NCI-H2196 (cell line): ENCODE results near the gene LRRC1.

Experiments used
- DNase-seq: peaks from one replicate; lab custom pipeline; 2025; ENCODE audit not compliant: unreplicated experiment; lab: John Stamatoyannopoulos, UW

LRRC1 gene

DNA sequence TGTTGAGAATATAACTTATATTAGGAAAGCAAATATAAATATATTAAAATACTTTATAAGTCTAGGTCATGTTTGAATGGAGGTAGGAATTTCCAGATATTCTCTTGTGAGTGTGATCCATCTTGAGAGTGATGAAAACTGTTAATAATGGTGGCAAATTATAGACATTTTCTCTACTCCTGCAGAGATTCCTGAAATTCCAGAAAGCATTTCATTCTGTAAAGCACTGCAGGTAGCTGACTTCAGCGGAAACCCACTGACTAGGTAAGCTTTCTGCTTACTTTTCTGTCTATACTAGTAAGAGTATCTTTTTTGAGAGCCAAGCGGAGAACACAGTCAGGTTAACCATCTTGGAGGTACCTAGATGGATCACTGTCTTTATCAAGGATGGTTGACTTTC lies 84.0 kb downstream of the LRRC1 start:
- DNase-seq, result no peak

DNA sequence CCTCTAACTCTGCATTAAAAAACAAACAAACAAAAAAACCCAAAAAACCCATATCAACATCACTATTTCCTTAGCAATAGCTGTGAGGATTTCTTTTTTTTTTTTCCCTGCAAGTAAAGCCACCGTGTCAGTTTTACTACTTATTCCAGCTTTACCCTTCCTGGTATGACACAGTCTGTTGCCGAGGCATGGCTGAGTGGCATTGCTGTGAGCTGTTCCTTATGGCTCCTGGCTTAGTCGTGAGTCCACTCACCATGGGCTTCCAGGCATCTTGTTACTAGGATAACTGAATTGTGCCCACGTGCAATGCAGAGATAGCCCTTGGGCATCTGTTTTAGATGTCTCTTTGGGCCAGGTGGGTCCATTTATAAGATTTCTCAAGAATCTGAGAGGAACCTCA lies 84.8 kb downstream of the LRRC1 start:
- DNase-seq, result no peak

DNA sequence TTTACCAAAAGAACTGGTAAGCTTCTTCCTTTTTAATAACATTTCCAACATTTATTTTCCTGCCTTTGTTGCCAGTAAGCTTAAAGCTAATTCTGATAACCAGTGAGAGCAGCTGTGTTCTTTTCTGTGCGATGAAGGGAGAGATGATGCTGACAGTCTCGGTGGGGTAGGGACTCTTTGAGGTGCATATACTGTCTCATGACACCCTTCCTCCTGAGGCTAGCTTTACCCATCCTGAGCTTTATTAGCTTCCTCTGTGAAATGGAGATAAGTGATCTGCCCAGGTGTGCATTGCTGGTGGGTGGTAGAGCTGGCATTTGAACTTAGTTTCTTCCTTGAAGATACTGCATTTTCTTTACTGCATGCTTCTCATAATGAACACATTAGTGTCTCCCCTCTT lies 92.5 kb downstream of the LRRC1 start:
- no peak for DNase-seq

DNA sequence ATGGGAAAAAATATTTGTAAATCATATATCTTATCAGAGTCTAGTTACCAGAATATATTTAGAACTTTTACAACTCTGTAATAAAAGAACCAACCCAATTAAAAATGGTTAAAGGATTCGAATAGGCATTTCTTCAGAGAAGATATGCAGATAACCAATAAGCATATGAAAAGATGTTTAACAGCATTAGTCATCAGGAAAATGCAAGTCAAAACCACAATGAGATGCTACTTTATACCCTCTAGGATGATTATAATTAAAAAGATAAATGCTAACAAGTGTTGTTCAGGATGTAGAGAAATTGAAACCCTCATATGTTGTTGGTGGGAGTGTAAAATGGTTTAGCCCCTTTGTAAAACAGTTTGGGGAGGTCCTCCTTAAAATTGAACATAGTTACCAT lies 94.1 kb downstream of the LRRC1 start:
- DNase-seq, result no peak

DNA sequence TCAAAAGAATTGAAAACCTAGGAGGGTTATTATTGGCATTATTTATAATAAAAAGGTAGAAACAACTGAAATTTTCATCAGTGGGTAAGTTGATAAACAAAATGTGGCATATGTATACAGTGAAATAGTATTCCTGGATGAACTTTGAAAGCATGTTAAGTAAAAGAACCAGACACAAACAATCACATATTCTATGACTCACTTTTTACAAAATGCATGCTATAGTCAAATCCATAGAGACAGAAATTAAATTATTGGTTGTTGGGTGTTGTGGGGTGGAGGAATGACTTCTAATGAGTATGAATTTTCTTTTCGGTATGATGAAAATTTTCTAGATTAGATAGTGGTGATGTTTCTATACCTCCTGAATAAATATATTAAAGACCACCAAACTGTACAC lies 94.6 kb downstream of the LRRC1 start:
- no peak for DNase-seq

DNA sequence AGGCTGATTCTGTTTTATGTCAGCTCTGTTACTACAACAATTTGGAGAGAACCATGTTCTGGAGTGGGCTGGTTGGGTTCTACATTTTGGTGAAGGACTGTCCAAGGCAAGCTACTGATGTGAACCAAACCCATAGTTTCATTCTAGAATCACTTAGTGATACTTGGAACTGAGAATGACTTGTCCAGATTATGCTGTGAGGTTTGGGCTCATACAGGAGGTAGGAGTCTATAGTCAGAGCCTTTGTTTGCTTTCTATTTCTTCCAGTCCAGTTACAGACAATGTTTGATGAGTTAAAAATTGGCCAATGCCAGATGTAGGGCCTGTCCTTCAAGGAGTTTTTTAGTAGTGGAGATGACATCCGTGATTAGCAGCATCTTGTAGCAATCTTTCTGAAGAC lies 97.9 kb downstream of the LRRC1 start:
- DNase-seq, result no peak

DNA sequence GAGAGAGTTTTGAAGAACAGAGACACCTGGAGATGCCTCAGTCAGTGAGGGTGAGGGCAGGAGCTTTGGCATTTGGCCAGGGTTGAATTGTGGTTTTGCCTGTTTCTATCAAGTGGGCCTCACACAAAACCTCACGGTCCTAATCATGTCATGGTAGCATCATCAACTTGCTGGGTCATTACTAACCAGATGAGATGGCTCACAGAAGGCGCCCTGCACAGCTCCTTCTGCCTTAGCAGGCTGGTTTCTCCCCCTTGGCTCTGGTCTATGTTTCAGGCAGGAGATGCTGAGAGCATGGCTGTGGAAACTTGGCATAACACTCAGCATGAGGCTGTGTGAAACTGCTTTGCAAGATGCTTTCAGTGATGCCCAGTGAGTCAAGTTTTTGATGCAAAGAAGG lies 99.3 kb downstream of the LRRC1 start:
- DNase-seq, result peak; percentile 49

DNA sequence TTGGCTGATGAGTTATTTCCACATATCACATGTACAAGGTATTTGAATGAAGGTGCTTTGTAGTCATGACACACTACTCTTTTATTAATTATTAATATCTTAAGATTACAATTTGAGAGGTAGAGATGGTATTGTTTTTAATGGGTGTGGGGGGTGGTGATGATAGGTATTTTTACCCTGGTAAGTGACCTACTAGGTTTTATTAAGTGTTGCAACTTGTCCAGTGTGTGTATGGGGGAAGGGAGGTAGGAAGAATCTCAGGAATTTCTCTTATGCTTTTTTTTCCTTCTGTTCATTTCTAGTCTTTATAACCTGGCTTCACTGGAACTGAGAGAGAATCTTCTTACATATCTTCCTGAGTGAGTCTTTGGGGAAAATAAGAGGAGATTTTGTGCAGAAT lies 101.4 kb downstream of the LRRC1 start:
- no peak for DNase-seq

DNA sequence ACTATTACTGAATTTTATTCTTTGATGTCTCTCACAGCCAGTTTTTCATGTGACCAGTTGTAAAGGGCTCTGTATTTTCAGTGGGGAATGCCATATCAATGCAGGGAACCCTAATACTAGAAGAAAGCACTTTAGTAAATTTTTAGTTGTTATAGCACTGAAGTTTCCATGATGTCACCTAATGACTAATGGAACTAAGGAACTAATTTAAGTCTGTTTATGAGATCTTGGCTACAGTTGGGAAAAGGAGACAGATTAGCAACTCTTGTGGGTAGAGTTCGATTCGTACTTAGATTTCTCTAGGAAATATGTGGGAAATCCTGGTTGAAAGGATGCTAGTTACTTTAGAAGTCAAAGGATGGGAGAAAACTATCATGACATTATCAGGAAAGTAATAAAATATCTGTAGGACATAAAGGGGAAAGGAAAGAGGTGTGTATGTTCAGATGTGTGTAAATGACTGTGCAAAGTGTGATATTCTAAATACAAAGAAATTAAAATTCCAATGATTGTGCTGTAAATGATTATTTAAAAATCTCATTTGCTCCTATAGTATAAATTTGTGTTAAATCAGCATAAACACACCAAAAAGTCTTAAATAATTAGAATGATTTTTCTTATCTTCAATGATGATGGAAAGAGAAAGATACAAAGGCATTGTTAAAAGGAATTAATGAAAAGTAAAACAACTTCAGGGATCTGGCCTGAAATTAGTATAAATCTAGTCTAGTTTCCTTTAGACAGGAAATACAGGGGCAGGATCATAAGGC lies 103.4 kb downstream of the LRRC1 start:
- no peak for DNase-seq

DNA sequence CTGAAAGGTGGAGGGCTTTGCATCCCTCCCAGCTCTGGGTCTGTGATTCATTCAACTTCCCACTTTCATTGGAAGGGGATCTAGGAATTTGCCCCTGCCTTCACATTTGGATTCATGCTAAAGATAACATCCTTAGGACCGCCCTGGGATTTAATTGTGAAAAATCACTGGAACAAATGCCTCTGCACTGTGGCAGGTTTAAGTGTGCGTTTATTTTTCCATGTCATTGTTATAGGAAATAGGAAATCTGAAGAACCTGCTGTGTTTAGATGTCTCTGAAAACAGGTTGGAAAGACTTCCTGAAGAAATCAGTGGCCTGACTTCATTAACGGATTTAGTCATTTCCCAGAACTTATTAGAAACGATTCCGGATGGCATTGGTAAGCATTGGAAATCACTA lies 104.7 kb downstream of the LRRC1 start:
- DNase-seq, result no peak

DNA sequence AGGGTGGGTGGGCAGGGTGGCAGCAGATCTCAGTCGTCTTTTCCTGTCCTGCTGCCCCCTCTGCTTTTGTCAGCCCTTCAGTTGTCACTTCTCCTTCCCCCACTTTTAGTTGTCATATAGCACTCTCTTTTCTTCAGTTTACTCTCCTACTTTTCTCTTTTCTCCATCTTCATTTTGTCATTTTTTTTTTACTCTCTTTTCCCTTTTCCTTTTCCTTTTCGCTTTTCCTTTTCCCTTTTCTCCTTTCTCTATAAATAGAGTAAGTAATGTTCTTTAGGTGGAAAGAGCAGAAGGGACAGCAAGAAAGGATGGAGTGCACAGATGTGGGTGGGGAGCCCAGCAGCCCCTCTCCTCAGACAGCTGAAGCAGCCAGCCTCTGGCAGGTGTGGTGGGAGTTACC lies 108.6 kb downstream of the LRRC1 start:
- no peak for DNase-seq

DNA sequence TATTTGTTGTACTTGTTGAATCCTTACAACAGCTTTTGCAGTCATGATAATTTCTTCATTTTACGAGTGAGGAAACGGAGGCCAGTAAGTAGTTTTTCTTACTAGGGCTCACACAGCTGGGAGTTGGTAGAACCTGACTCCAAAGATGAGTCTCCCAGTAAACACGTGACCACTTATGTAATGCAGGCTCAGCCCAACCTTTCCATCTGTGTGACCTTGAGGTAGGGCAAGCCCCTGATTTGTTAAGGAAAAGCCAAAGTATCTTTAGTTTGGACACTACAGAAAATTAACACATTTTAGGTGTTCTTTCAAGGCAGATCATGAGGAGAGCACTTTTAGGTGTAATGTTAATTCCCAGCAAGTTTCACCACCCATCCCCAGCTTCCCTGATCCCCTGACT lies 111.3 kb downstream of the LRRC1 start:
- no peak for DNase-seq

DNA sequence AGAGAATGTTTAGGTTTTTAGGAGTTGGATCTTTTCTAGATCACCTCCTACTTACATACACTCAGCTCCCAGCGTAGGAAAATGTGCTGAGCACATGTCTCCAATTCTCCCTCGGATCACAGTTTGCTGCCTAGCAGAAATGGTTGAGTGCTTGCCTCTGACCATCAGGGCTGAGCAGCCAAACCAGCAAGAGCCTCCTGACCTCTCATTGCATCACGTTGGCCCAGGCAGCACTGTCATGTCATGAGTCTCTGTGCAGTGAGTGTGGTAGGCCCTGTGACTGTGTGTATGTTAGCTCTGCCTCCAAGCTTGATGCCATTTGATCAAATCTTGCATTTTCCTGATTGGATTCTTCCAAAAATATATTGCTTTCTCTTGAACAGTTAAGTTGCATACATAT lies 112.0 kb downstream of the LRRC1 start:
- no peak for DNase-seq

DNA sequence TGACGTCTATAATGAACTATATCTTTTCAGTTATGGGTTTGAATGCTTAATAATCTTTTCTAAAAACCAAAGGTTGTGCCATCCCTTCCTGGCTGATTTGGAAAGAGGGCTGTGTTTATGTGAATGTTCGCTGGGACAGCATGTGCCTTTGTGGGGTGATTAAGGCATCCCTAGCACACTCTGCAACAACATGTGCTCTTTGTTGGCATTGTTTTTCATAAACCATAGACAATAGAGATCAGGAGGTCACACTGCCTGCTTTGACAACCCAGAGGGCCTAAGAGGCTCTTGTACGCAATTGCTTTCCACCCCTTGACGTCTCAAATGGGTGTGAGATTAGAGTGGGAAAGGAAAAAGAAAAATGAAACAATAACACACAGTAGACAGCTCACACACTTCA lies 116.0 kb downstream of the LRRC1 start:
- no peak for DNase-seq

DNA sequence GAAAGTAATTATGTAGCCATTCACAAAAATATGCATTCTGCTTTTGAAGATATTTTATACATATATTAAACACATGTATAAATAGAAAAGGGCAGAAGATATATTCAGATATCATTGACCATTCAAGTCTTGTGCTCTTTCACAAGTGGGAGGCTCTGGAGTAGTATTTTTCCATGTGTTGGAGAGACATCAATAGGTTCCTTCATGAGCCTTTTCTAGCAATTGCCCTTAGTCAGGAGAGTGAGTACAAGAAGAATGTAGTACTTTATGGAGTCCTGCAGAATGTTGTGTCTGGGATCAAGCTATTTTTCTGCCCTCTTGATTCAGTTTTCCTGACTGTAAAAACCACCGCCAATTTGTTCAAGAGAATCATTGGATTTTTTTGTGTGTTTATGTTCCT lies 117.9 kb downstream of the LRRC1 start:
- no peak for DNase-seq

DNA sequence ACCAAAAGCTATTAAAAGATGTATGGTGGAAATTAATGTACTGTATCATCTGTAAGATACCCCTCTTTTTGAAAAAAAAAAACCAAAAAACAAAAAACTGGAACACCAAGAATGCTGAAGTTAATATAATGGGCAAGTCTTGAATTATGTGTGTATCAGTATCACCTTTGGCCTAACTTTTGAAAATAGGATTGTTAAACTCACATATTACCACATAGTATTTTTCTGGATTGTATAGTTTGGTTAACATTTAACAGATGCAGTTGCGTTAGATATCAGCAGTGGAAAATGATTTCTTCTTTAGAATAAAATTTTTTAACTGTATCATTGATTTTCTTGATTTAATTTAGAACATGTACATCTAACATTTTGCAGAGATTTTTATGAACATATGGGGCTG lies 118.5 kb downstream of the LRRC1 start:
- DNase-seq, result no peak

DNA sequence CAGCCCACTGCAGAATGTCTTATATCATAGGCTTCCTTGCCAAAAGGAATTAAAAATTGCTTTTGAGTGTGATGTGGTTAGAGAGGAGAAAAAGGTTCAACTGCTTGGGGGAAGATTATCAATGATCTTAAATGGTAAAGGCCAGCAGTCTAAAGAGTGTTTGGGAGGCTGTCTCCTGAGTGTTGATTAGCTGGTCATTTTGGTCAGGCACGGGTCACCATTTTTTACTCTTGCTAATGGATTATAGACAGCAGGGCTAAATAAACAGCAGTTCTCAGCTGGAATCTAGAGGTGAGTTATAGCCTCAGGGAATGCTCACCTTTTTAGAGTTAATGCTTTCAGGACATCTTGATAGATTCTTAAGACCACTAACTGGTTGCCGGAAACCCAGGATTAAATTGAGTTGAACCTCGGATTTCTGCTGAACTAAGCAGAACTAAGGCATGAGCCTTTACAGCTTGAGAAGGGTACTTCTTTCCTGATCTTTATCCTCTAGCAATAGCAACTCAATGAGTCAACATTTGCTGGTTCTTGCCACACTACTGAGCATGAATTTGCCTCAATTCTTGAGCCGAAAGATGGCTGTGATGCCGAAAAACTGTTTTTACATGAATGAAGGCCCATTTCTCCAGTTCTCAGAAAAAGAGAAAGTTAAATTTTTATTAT lies 120.4 kb downstream of the LRRC1 start:
- DNase-seq, result no peak

DNA sequence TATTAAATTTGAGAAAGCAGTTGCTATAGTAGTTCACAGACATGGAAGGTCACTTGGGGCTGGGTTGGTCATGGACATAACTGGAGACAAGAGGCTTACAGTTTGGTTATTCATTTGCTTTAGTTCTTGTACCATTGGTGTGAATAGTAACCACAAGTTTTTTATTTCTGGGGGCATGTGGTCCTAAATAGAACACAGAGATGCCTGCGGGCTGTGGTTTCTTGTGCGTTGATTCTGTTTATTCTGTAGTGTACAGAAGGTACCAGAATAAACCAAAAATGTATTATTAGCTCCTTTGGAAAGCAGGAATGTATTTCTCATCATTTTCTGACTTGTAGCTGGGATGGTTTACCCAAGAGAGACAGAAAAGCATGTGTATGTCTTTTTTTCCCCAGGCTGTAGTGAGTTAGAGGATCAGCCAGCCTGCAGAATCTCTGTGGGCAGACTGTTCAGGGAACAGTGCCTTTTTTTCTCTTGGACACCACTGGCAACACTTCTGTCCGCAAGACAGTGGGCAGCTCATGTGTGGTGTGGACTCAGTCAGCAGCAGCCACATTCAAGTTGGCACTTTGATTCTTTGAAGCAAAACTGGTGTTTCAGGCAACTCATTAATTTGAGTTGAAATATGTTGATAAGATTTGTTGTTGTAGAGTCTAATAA lies 122.1 kb downstream of the LRRC1 start:
- DNase-seq, result no peak

DNA sequence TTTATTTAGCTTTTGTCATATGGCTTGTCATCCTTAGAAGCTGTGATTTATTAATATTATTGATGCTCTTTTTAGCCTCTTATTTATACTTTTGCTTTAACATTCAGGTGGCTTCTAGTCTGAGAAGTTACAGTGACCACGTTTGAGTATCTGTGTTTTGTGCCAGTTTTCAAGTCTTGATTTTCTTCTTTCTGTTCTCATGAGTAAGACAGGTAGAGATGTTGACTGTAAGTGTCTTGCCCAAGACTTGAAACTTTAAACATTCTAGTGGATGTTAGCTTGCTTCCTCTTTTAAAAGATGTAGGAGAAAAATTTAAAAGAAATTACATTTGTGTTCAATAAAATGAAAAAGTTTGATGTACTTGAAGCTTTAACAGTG lies 122.6 kb downstream of the LRRC1 start:
- no peak for DNase-seq

DNA sequence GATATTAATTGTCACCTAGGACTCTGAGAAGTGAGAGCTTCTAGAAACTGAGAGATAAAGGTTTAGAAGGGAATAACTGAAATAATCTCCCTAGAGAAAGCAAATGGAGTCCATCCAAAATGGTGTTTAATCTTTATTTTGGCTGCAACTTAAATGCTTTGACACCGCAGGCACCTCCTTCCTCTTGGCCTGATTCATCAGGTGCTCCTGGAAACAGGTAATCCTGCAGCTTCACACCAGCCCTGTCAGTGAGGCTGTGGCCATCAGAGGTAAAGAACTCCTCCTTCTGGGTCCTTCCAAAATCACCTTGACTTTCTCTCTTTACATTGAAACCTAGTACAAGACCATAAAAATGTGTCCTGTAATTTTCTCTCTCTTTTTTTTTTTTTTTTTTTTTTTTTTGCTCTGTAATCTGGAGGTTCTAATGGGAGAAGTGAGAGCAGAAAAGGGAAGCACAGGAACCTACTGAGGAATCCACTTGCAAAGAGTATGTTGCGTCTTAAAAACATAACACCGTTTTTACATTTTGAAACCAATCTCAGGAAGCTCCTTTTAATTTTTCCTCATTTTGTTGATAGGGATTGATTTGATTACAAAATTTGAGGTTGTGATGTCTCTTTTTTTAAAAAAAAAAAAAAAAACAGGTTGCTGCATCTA lies 124.2 kb downstream of the LRRC1 start:
- peak; percentile 8 for DNase-seq

DNA sequence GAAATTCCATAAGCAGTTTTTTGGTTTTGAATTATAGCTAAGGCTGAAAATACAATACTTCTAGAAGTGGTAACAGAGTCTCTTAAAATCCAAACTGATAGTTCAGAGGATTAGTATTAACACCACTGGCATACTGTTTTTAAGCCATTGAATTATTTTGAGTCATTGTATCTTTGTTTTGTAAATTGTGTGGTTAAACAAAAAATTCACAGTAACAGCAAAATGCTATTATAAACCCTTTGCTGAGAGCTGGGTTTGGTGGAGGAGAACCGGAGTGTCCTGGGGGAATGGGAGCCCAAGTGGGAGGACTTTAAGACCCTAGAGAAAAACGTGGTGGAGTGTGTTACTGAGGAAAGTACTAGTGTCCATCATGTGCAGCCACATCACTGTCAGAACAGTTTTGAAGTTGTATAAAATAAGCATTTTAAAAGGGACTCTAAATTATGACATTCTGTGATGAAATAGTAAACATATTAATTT lies 125.1 kb downstream of the LRRC1 start:
- no peak for DNase-seq

DNA sequence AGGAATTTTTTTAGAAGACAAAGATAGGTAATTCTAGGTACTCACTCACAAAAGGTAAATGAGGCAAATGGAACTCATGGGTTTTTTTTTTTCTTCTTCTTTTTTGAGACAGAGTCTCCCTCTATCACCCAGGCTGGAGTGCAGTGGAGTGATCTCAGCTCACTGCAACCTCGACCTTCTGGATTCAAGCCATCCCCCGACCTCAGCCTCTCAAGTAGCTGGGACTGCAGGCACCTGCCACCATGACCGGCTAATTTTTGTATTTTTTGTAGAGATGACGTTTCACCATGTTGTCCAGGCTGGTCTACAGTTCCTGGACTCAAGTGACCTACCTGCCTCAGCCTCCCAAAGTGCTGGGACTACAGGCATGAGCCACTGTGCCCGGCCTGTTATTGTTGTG lies 126.1 kb downstream of the LRRC1 start:
- peak; percentile 31 for DNase-seq
